ENCODE data around the gene MYADML2.

Gene MYADML2

DNA sequence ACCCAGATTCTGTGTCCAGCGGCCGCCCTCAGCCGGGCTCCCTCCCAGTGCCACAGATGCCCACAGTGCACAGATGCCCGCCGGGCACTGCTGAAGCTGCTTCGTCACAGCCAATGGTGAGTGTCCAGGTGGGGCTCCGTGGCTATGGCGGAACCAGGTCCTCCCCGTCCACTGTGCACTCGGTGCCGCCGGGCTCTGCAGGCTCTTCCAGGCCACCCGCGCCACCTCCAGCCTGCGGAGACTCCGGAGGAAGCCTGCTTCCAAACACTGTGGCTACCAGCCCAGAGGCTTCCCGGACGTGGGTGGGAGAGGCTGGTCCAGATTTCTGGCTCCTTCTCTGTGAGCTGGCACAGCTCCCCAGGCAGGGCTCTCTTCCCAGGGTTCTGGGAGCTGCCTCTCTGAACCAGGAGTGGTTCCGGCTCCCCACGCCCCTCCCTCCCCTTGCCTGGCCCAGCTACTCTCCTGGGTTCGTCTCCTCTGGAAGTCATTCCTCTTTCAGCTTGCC is 7.1 kb downstream of the MYADML2 start:
- TF ChIP-seq, protein P1, sequence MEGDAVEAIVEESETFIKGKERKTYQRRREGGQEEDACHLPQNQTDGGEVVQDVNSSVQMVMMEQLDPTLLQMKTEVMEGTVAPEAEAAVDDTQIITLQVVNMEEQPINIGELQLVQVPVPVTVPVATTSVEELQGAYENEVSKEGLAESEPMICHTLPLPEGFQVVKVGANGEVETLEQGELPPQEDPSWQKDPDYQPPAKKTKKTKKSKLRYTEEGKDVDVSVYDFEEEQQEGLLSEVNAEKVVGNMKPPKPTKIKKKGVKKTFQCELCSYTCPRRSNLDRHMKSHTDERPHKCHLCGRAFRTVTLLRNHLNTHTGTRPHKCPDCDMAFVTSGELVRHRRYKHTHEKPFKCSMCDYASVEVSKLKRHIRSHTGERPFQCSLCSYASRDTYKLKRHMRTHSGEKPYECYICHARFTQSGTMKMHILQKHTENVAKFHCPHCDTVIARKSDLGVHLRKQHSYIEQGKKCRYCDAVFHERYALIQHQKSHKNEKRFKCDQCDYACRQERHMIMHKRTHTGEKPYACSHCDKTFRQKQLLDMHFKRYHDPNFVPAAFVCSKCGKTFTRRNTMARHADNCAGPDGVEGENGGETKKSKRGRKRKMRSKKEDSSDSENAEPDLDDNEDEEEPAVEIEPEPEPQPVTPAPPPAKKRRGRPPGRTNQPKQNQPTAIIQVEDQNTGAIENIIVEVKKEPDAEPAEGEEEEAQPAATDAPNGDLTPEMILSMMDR (IDR thresholded peaks at IDR 0.05; ENCODE audit: insufficient read depth, missing control alignments), result no peak
- DNase-seq (ENCODE audit: insufficient read length, low spot score), result no peak
- no peak for FAIRE-seq

DNA sequence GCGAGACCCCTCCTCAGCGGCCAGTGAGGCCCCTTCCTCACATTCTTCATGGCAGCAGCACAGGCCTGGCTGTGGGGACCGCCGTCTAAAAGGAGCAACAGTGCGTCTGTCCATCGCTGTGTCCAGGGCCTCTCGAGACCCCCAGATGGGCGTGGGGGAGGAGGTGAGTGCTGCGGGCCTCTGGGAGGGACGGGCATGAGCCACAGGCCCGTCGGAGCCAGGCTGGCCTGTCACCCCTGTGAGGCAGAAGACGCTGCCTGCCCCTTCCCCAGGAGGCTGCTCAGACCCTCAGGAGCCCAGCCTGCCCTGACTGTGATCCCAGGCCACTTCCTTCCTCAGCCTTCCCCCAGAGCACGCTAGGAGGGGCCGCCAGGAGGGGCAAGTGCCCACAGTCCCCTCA is 7.8 kb downstream of the MYADML2 start:
- DNase-seq (ENCODE audit: insufficient read length, low spot score) (no peak), FAIRE-seq (no peak)
- TF ChIP-seq, protein P1 (IDR thresholded peaks at IDR 0.05; ENCODE audit: insufficient read depth, missing control alignments), result no peak

GRCh38 chr17:81935709-81936084 is 11.3 kb downstream of the MYADML2 start:
- TF ChIP-seq, protein P1 (IDR thresholded peaks at IDR 0.05; ENCODE audit: insufficient read depth, missing control alignments), result no peak
- FAIRE-seq (no peak), DNase-seq (ENCODE audit: insufficient read length, low spot score) (no peak)

DNA sequence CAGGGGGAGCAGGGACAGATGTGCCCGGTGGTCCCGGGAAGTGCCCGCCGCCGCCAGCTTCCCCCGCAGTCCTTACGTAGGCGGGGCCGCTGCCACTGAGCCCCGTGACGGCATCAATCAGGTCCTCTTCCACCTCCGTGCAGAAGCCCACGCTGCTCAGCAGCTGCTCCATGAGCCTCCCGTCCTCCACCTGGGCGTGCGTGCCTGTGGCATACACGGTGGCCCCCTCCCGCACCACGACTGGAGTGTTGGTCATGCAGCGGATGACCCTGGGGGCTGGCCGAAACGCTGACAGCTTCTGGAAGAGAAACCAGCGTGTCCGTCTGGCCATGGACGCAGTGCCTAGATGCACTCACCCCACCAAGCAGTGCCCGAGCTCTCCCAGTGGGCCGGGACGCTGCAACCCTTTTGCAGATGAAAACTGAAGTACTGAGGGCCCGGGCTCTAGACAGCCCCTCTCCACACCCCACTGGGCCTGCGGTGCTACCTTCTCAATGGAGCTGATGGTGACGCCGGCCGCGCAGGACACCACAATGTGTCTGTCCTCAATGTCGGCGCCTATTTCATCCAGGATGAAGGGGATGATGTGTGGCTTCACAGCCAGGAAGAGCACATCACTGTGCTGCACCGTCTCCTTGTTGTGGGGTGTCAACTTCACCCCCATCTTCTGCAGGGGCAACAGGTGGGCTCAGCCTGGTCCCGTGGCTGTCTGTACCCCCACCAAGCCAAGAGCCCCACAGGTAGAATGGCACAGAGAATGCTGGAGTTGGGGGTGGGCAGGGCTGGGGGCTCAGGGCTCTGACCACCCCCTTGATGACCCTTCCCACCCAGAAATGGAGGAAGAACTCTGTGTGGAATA is 12.0 kb downstream of the MYADML2 start:
- TF ChIP-seq, protein P1 (IDR thresholded peaks at IDR 0.05; ENCODE audit: insufficient read depth, missing control alignments), result no peak
- DNase-seq (ENCODE audit: insufficient read length, low spot score) (no peak), FAIRE-seq (no peak)

- no peak for DNase-seq (ENCODE audit: insufficient read length, low spot score)
- FAIRE-seq, result no peak
- TF ChIP-seq, protein P1 (IDR thresholded peaks at IDR 0.05; ENCODE audit: insufficient read depth, missing control alignments), result no peak
Measured at GRCh38 chr17:81934098-81934757, 12.8 kb downstream of the MYADML2 start.

- DNase-seq (ENCODE audit: insufficient read length, low spot score) (no peak), FAIRE-seq (no peak)
- TF ChIP-seq, protein P1 (IDR thresholded peaks at IDR 0.05; ENCODE audit: insufficient read depth, missing control alignments), result no peak
Measured at GRCh38 chr17:81933178-81933699, 13.8 kb downstream of the MYADML2 start.

Data from D721Med (cell line).